Measurements from ENCODE around the gene RNU1-1.
"Not testable (repeated sequence)": the region's sequence is repeated elsewhere in the genome, so short reads cannot be mapped to it uniquely, and the experiment has no call there.

Gene RNU1-1

DNA sequence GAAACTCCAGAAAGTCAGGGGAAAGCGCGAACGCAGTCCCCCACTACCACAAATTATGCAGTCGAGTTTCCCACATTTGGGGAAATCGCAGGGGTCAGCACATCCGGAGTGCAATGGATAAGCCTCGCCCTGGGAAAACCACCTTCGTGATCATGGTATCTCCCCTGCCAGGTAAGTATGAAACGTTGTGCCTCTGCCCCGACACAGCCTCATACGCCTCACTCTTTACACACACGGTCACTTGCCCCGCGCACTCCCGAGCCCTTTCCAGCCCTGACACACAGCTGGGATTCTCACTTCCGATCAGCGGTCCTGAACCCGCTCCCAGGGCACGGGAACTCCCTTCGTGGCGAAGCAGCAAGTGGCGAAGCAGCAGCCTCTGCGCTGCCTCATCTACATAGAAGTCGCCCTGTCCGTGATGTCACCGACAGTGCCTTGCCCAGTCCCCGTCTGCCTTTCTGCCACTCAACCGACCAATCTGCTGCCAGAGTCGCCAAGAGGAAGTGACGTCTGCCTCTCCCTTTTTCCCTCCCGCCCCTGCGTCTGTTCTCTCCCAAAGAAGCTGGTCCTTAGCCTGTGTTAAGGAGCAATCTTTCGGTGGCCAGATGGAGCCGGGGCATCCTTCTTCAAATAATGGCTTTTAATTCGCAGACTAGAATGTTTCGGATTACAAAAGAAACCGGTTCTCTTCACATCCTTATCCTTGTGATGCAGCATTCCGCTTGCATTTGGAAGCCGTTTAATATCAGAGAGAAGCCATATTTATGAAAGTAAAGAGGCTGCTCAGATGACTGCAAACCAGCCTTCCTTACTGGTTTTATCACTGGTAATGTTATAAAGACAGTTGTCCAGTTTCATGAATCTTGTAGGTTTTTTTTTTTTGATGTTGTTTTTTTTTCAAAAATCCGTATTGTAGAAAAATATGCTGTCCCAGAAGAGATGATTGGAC, at the start of gene RNU1-1:
RNU1-1 (minus strand) TSS at position 179 of the 949 bp plus-strand sequence.
- H3K27me3 ChIP-seq (ENCODE audit: low read depth); H3K4me1 ChIP-seq; H3K36me3 ChIP-seq (replicated peaks); H3K9me3 ChIP-seq; in situ Hi-C loops (cut with MboI; ENCODE audit: low sequenced_read_pairs): not testable (repeated sequence)
- H3K4me3 ChIP-seq = peak within 1 kb of the TSS; percentile 32
- DNase-seq (ENCODE audit: low spot score in 2 of 2) = peak in 1 of 2 experiments; percentile 69

GRCh38 chr1:16561035-16561434, 47.0 kb upstream of the RNU1-1 start:
- H3K27me3 ChIP-seq (ENCODE audit: low read depth); H3K4me1 ChIP-seq; DNase-seq (ENCODE audit: low spot score in 2 of 2); in situ Hi-C loops (cut with MboI; ENCODE audit: low sequenced_read_pairs); H3K4me3 ChIP-seq; H3K36me3 ChIP-seq (replicated peaks); H3K9me3 ChIP-seq: not testable (repeated sequence)

- in situ Hi-C loops (cut with MboI; ENCODE audit: low sequenced_read_pairs); DNase-seq (ENCODE audit: low spot score in 2 of 2); H3K4me1 ChIP-seq; H3K27me3 ChIP-seq (ENCODE audit: low read depth); H3K4me3 ChIP-seq; H3K9me3 ChIP-seq; H3K36me3 ChIP-seq (replicated peaks): not testable (repeated sequence)
Measured at GRCh38 chr1:16560498-16560897, 46.4 kb upstream of the RNU1-1 start.

GRCh38 chr1:16559688-16560087, 45.6 kb upstream of the RNU1-1 start:
- H3K4me3 ChIP-seq; H3K9me3 ChIP-seq; H3K27me3 ChIP-seq (ENCODE audit: low read depth); H3K4me1 ChIP-seq; DNase-seq (ENCODE audit: low spot score in 2 of 2); H3K36me3 ChIP-seq (replicated peaks); in situ Hi-C loops (cut with MboI; ENCODE audit: low sequenced_read_pairs): not testable (repeated sequence)

- H3K27me3 ChIP-seq (ENCODE audit: low read depth); H3K4me1 ChIP-seq; H3K9me3 ChIP-seq; H3K4me3 ChIP-seq; in situ Hi-C loops (cut with MboI; ENCODE audit: low sequenced_read_pairs); H3K36me3 ChIP-seq (replicated peaks); DNase-seq (ENCODE audit: low spot score in 2 of 2): not testable (repeated sequence)
Measured at GRCh38 chr1:16557034-16557433, 42.9 kb upstream of the RNU1-1 start.

DNA sequence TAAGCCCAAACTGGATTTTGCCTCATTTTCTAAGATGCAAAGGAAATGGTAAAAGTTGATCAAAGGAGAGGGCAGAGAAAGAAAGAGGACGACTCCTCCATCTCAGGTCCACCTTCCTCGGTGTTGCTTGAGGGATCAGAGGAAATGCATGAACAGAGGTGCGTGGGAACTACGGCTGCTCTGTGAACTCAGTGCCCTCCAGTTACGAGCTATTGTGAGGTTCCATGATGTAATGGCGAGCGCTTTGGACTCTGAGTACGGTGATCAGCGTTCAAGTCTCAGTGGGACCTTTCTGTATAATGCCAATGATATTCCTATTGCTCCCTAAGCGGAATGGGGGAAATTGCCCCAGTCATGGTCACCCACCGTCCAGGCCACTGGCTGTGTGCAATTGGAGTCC, 39.2 kb upstream of the RNU1-1 start:
- H3K27me3 ChIP-seq (ENCODE audit: low read depth); H3K4me3 ChIP-seq; DNase-seq (ENCODE audit: low spot score in 2 of 2); H3K36me3 ChIP-seq (replicated peaks); in situ Hi-C loops (cut with MboI; ENCODE audit: low sequenced_read_pairs); H3K9me3 ChIP-seq; H3K4me1 ChIP-seq: not testable (repeated sequence)

GRCh38 chr1:16550212-16550918, 36.3 kb upstream of the RNU1-1 start:
- DNase-seq (ENCODE audit: low spot score in 2 of 2); H3K36me3 ChIP-seq (replicated peaks); H3K4me1 ChIP-seq; H3K9me3 ChIP-seq; H3K27me3 ChIP-seq (ENCODE audit: low read depth); H3K4me3 ChIP-seq; in situ Hi-C loops (cut with MboI; ENCODE audit: low sequenced_read_pairs): not testable (repeated sequence)

- H3K4me1 ChIP-seq; H3K36me3 ChIP-seq (replicated peaks); DNase-seq (ENCODE audit: low spot score in 2 of 2); in situ Hi-C loops (cut with MboI; ENCODE audit: low sequenced_read_pairs); H3K4me3 ChIP-seq; H3K27me3 ChIP-seq (ENCODE audit: low read depth); H3K9me3 ChIP-seq: not testable (repeated sequence)
Measured at GRCh38 chr1:16549545-16549944, 35.5 kb upstream of the RNU1-1 start.

DNA sequence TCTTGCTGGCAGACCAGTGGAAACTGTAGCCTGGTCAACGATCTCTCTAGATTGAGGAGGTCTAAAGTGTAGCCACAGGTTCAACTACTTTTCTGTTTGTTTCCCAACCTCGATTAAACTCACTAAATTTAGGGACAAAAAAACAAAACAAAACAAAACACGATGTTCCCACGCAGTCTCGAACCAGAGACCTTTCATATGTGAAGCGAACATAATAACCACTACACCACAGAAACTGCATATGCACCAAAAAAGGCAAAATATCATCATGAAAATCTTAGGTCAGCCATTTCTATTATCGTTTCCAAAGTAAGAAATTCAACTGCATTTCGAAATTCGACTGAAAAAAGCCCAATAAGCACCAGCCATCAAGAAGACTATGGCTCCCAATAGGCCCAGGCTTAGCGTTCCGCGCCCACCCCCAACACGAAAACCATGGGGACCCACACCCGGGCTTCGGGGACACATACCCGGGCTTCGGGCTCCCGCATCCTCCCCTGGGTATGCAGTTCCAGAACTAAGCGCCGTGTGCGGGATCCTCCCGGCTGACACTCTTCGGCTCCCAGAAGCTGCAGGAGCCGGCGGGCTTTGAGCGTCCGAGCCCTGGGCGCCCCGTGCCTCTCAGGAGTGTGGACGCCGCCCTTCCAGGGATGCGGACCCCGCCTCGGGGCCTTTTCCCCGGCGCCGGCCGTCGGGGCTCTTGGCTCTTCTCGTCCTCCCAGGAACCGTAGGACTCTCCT, 33.6 kb upstream of the RNU1-1 start:
- H3K4me3 ChIP-seq; H3K36me3 ChIP-seq (replicated peaks); H3K9me3 ChIP-seq; H3K27me3 ChIP-seq (ENCODE audit: low read depth); in situ Hi-C loops (cut with MboI; ENCODE audit: low sequenced_read_pairs); DNase-seq (ENCODE audit: low spot score in 2 of 2); H3K4me1 ChIP-seq: not testable (repeated sequence)

DNA sequence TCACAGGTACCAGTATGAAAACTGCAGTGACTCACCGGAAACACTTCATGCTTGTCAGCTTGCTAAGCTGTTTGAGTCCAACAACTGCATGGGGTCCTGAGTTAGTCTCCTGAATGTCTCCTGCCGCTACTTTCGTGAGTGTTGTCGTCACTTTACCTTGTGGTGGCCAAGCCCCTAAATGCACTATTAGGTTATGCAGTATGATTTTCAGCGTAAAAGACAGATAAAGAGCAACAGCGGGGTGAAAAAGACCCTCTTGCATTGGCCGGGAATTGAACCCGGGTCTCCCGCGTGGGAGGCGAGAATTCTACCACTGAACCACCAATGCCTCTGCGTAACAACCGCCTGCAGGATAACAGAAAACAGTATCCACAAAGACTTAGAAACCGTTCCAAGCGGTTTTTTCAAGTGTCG, 31.6 kb upstream of the RNU1-1 start:
- H3K4me3 ChIP-seq; H3K4me1 ChIP-seq; H3K27me3 ChIP-seq (ENCODE audit: low read depth); in situ Hi-C loops (cut with MboI; ENCODE audit: low sequenced_read_pairs); H3K9me3 ChIP-seq; H3K36me3 ChIP-seq (replicated peaks): not testable (repeated sequence)
- DNase-seq (ENCODE audit: low spot score in 2 of 2) = peak; percentile 37 to 75

DNA sequence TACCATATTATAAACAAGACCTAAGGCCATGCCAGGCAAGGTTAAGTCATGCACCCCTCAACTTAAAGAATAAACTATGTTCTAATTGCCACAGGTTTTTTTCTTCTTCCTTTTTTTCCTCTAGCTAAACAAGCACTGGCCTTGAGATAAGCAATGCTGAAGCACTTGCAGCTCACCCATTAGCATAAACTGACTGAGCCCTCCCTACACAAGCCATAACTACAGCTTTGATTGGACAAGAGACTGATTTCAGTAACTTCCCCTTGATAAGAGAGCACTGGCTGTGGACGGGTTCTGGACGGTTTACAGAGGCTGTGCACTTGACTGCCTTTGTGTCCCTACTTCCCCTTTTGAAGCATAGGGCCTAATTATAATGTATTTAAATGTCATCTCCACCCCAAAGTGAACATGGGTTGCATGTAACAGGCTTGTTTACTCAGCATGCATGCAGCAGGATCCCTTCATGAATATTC, 26.4 kb upstream of the RNU1-1 start:
- H3K4me1 ChIP-seq; H3K9me3 ChIP-seq; H3K27me3 ChIP-seq (ENCODE audit: low read depth); in situ Hi-C loops (cut with MboI; ENCODE audit: low sequenced_read_pairs); DNase-seq (ENCODE audit: low spot score in 2 of 2); H3K4me3 ChIP-seq; H3K36me3 ChIP-seq (replicated peaks): not testable (repeated sequence)

DNA sequence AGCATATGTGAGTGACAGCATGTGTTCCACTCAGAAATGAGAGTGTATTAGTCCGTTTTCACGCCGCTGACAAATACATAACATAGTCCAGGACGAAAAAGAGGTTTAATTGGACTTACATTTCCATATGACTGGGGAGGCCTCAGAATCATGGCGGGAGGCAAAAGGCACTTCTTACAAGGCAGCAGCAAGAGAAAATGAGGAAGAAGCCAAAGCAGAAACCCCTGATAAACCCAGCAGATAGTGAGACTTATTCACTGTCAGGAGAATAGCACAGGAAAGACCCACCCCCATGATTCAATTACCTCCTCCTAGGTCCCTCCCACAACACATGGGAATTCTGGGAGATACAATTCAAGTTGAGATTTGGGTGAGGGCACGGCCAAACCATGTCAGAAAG, 23.4 kb upstream of the RNU1-1 start:
- H3K27me3 ChIP-seq (ENCODE audit: low read depth); H3K9me3 ChIP-seq; in situ Hi-C loops (cut with MboI; ENCODE audit: low sequenced_read_pairs); H3K36me3 ChIP-seq (replicated peaks); DNase-seq (ENCODE audit: low spot score in 2 of 2); H3K4me3 ChIP-seq; H3K4me1 ChIP-seq: not testable (repeated sequence)

- H3K36me3 ChIP-seq (replicated peaks); in situ Hi-C loops (cut with MboI; ENCODE audit: low sequenced_read_pairs); H3K27me3 ChIP-seq (ENCODE audit: low read depth): not testable (repeated sequence)
Measured at GRCh38 chr1:16536796-16537195, 22.7 kb upstream of the RNU1-1 start.

GRCh38 chr1:16535898-16536297, 21.8 kb upstream of the RNU1-1 start:
- H3K27me3 ChIP-seq (ENCODE audit: low read depth); H3K4me1 ChIP-seq; H3K9me3 ChIP-seq; in situ Hi-C loops (cut with MboI; ENCODE audit: low sequenced_read_pairs); DNase-seq (ENCODE audit: low spot score in 2 of 2); H3K36me3 ChIP-seq (replicated peaks); H3K4me3 ChIP-seq: not testable (repeated sequence)

More at GRCh38 chr1:16536796-16537195, 22.7 kb upstream of the RNU1-1 start:
- H3K4me1 ChIP-seq; H3K9me3 ChIP-seq; H3K4me3 ChIP-seq; DNase-seq (ENCODE audit: low spot score in 2 of 2): not testable (repeated sequence)
